Stimulated activated CD8-positive, alpha-beta memory T cell treated with anti-CD3 and anti-CD28 coated beads, Interleukin-4, amount 100 ng/mL, for 24 hours (primary cell): ENCODE results near the gene JUN.
"Not testable (repeated sequence)": the region's sequence is repeated elsewhere in the genome, so short reads cannot be mapped to it uniquely, and the experiment has no call there.

ENCODE experiments used
- DNase-seq: peaks from one replicate; pipeline ENCODE4 v3.0.0-alpha.2; 2020; ENCODE audit warnings: low read depth

JUN gene

DNA sequence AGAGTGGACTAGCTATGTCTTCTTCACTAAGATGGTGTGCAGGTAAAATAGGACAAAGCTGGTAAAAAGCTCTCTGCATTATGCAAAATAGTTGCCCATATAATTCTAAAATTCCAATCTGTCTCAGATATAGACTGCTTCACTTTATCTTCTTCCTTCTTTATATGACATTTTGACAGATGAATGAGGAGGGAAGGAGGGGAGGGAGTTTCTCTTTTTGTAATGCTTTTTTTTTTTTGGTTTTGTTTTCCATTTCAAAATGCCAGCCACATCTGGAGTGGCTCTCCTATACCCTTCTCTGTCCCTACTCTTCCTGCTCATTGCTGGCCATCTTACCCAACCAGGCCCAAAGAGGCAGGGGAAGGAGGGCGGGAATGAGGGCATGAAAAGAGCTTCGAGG, 24.2 kb upstream of the JUN start:
- no peak for DNase-seq

DNA sequence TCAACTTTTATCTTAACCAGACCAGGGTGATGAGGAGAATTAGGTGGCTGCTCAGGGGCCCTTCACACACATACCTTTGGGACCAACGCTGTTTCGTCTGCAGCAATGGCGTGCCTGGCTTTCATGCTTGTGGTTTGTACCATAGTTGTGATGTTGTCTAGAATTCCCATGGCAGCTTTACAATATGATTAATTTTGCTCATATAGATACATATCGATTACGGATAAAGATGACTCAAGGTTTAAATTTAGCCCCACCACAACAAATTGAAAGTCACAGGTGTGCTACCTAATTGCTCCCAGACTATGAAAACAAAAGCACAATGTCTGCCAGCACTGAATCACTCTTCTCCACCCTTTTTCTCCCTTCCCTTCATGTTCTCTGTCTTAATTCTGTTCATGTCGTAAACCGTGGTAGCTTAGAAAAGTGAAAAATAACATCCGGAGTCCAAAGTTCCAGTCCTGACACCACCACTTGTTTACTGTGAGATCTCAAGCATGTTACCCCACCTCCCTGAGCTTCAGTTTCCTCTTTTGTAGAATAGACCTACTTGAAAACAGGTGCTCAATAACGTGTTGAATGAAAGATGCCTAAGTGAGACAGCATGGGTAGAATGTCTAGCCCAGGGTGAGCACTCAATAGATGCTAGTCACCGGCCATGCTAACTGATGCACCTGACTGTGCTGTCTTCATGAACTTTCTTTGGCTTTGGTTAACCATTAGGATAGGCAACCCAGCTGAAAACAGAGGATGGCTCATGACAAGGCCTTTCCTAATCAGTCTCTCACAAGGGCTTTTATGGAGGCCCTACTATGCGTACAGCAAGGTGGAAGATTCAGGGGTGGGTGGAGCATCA, 22.1 kb upstream of the JUN start:
- no peak for DNase-seq

DNA sequence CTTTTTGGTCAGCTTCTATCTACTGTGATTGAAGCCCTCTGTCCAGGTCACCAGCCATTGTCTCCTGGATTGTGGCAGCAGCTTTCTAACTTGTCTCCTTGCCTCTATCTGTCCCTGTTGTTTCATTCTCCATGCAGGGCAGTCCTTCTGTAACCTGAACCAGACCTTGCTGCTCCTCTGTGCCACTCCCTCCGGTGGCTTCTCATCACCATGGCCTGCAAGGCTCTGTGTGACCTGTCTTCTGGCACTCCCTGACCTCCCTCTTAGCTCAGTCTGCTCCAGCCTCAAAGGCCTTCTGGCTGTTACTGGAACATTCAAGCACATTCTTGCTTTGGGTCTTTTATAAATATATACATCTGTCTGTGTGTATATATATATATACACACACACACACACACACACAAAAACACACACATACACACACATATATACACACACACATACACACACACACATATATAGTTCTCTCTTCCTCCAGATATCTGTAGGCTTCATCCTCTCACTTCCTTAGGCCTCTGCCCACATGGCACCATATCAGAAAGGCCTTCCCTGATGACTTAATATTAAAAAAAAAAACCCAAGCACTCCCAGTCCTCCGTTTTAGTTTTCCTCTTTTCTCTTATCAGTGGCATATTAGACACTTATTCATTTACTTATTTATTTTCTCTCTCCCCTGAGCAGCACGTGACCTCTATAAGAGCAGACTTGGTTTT, 21.2 kb upstream of the JUN start:
- DNase-seq: no peak

DNA sequence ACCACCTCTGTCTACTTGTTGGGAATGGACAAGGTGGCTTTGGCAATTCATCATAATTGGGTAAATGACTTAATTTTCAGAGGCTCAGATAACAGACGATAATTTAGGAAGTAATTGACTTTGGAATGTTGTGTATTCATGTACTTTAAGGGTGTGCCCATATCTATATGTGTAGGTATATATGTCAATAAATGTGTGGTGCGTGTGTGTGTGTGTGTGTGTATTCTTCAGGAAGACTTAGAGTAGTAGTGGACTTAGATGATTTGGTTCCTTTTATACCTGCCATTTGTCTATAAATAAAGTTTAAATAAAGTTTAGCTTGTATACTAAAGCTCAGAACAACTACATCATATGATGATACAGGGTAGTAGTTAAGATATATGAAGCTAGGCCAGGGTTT, 20.0 kb upstream of the JUN start:
- no peak for DNase-seq

DNA sequence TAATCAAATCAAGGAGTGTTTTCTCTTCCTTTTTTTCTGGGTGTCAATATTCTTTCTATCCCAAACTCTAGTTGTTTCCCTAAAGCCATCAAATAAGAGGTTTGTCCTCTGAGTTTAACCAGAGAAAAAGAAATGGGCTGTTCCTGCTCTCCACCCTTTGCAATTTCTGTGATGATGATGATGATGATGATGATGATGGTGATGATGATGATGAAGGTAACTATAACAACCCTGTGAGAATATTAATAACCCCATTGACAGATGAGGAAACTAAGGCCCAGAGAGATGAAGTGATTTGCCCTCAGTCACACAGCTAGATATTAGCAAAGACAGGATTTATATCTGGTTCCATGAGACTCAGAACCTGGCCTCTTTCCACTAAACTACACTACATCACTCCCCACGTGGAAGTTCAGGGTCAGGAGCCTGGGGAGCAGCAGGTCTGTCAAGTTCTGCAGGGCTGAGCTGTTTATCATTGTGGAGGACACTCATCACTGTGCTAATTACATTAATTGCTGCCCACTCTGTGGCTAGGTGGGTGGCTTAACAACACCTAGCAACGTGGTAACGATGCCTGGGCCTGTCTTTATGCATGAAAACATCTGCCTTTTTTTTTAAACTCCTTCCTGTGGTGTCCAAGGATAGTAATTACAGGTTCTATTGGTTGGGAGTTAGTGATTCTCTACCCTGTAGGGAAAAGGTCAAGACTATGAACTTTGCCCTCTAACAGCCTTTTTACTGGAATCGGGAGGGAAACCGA, 19.0 kb upstream of the JUN start:
- DNase-seq: no peak

DNA sequence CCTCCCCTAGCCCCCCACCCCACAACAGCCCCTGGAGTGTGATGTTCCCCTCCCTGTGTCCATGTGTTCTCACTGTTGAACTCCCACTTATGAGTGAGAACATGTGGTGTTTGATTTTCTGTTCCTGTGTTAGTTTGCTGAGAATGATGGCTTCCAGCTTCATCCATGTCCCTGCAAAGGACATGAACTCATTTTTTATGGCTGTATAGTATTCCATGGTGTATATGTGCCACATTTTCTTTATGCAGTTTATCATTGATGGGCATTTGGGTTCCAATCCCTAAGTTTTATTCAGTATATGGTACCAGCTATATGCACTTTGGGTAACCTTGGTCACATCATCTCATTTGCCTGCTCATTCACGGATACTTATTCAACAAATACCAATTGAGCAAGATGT, 17.4 kb upstream of the JUN start:
- not testable (repeated sequence) for DNase-seq

DNA sequence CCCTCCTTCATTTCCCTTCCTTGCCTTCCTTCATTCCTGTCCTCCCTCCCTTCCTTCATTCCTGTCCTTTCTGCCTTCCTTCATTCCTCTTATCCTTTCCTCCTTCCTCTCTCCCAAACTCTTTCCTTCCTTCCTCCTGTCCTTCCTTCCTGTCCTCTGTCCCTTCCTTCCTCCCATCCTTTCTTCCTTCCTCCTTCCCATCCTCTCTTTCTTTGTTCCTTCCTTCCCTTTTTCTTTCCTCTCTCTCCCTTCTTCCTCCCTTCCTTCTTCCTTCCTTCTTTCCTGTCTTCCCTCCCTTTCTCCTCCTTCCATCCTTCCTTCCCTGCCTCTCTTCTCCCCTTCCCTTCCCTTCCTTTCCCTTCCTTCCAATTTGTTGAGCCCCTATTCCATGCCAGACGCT, 15.8 kb upstream of the JUN start:
- no peak for DNase-seq

DNA sequence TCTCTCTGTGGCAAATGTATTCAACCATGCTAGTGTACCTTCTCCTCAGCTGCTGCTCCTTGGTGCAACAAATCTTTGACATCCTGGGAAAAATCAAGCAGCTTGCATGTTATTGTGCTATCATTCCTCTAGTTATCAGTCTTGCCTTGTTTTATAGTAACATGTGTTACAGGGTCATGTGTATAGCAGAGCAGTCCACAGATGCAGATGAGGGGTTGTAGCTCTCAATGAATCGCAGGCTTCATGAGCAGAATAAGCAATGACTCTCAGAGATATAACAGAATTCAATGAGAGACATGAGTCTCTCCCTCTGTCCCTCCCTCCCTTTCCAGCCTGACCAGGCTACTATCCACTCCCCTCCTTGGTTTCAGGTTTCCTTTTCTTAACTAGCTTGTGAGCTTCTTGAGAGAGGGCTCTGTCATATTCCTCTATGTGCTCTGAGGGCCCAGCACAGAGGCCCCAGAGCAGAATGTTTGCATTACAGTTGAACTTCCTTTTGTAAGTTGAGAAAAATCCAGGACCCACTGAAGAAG, 15.1 kb upstream of the JUN start:
- DNase-seq: no peak

DNA sequence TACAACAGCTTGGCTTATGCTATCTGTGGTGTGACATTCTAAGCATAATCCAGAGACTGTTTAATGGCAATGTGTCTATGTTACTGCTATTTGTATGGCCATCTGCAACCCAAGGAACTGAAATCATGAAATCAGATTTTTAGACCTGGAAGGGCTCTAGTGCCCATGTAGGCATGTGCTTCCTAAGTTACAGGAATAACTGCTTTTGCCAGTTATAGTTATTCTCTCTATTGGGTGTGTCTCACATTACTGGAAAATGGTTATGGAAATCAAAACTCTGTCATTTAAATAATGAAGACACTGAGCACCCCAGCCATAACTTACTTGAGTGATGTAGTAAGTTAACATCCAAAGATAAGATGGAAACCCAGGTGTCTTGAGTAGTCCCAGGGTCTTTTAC, 12.6 kb upstream of the JUN start:
- no peak for DNase-seq

DNA sequence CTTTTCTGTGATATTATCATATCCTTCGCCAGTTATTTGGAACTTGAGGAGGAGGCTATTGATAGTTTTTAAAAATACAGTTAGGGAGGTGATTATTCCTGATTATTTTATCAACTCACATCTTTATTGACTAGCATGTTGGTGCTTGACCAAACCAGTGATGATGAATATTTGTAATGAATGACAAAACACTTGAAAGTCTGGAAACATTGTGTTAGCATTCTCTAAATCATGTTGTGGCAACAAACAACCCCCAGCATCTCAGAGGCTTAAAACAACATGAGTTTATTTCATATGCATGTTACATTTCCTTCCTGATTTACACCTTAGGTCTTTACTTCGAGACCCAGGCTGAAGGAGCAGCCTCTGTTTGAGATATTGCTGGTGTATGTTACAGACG, 10.7 kb upstream of the JUN start:
- no peak for DNase-seq

DNA sequence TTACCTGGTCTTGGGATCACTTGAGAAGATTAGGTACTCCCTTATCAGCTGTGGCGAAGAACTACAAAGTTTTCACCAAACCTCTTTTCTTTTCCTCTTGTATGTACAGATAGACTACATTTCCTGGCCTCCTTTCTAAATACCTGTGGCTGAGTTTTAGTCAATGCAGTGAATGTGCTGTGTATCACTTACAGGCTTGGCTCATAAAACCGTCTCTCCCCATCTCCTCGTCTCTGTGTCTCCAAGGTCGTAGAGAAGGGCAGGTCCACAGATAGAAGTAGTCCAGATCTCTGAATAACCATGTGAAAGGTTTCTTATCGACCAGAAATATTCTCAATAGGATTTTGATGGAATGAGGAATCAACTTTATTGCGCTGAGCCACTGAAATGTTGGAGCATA, 9.0 kb upstream of the JUN start:
- DNase-seq: no peak

DNA sequence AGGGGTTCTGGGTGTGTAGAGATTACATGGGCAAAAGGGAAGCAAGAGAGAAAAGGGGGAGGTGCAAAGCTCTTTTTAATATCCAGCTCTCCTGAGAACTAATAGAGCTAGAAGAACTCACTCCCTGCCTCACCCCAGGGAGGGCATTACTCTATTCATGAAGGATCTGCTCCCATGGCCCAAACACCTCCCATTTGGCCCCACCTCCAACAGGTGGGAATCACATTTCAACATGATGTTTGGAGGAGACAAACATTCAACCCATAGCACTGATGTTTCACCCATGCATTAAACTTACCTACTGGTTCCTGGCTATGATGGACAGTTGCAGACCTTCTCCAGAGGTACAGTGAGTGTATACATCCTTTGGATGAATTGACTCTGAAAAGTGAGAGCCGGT, 7.3 kb upstream of the JUN start:
- DNase-seq: no peak

DNA sequence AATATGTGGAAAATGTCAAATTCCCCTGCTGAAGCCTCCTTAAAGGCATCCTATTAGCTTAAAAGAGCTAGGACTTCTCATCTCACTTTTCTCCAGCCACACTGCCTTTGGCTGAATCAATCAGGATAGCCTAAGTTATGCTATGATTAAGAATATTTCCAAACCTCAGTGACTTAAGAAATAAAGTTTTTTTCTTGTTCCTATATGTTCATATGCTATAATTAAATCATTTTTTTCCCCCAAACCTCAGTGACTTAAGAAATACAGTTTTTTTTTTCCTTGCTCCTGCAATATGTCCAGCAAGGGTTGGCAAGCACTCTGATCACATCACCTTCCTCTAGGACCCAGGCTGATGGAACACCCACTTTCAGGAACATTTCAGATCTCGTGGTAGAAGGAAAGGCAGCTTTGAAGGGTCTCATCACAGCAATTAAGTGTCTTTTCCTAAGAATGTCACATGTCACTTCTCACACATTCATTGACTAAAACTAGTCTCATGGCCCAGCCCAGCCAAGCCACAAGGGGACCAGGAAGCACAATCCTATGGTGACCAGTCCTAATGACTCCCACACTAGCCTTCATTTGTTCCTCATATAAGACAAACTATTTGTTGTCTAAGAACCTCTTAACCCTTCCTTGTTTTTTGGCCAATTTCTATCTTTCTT, 6.3 kb upstream of the JUN start:
- no peak for DNase-seq

DNA sequence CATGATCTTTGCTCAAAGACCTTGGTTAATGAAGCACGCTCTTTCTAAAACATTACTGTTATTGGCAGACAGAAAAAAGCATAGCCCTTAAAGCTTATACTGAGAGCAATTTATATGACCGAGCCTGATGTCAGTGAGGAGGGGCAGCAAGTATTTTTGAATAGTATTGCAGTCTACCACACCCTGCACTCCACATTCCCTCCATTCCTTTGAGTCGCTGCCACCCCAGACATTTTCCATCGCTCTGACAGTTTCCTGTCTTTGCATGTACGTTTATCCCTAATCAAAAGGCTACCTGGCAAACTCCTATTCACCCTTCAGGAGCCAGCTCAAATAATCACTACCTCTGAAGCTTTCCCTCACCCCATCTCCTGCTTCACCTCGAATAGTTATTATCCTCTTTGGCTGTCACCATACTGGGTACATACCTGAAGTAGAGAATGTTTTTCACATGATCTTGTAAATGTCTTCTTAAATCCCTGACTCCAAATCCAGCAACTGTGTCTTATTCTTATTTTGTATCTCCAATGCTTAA, 5.5 kb upstream of the JUN start:
- no peak for DNase-seq

DNA sequence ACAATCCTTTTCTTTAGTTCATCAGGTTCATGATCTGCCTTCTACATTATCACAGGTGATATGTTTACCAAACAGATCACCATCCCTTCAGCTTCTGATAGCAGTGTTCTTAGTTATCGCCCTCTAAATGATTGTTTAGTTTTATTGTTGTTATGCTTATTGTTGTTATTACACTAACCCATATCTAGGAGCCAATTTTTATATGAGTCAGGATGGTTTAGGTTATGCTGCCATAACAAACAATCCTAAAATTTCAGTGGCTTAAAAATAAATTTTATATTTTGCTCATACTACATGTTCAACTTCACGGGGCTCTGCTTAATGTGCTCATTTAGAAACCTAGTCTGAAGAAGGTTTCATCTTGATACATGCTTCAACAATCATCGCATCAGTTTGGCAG, 4.4 kb upstream of the JUN start:
- DNase-seq: no peak

DNA sequence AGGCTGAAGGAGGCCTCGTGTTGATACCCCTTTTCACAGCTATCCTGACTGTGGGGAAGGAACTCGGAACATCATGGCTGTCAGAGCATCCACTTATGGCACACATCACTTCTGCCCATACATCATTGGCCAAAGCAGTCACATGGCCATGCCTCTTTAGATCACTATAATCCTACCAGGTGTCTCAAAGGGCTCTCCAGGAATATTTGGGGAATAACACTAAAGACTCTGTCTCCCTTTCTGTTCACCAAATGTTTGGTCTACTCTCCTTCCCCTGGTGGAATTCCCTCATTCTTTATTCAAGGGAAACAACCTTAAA, 3.0 kb upstream of the JUN start:
- DNase-seq: no peak

DNA sequence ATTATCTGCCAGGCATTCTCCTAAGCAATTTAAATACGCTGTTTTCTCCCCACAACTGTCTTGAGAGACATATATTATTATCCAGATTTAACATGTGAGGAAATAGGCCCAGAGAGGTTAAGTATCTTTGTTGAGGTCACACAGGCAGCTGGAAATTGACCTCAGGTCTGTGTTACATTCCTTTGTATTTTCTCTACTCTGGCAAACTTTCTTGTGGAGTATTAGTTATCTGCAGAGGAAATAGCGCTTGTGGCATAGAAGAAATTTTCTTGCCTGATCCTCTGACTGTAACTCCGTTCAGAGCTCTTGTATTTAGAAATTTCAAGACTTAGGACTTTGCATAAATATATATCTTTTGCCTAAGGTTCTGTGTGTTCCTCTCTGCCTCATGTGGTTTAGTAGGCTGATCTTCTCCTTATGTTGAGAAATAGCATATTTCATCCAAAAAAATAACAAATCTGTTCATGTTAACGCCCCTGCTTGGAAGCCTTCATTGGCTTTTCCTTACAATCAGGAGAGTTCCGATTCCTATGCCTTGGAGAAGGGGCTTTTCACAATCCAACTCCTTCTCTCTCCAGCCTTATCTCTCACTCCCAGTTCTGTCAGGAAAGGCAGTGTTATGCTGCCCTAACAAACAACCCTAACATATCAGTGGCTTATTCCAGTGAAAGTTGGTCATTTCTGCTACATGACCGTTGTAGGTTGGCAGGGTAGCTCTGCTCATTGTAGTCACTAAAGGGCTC, 2.5 kb upstream of the JUN start:
- DNase-seq: no peak

DNA sequence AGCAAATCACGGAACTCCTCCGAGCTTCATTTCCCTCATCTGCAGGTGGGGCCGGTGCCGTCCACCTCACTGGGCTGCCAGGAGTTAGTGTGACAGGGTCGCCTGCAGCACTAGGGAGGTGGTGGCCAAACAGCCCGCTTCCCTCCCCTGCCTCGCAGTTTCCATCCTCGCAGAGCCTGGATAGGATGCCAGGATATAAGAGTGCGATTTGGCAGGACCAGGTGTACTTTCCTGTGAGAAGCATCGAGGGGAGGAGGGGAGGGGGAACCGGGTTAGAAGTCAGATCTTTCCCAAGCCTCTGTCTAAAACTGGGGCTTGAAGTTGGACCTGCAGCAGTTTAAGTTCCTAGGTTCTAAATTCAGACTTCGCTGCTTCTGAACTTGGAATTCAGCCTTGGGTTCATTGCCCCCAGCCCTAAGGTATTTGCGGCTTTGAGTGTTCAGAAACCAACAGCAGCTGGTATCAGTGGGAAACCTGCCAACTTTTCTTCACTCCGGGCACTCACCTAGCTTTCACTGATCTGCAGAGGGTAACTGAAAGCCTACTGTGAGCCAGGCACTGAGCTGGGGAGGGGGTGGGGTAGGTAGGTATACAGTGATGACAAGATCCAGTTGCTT, 1.7 kb upstream of the JUN start:
- DNase-seq: no peak

DNA sequence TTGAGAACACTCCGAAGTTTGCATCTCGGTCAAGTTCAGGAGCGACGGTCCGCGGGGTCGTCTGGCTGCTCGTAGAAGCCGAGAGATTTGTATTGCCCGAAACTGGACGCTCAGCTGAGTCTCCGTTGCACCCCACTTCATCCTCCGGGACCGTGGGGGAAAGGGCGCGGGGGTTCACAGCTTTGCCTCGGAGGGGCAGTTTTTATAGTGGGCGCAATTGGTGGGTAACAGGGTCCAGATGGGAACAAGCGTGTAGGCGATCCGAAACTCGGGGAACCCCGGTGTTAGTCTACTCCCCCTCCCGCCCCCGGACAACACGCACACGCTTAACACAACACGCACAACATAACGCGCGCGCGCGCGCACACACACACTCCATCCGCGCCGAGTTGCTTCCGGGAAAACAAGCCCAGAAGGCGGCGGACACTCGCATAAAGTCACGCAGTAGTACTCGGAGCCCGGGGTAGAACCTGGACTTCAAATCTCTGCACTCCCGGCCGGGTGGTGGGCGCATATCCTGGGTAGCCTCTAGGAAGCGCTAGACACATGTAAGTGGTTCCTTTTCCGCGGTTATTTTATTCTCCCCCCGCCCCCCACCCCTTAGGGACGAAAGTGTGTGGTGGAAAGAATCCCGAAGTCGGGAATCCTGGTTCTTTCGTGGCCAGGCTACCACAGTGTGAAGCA, 1.1 kb upstream of the JUN start:
- DNase-seq: peak; percentile 66
